Activated CD4-positive, CD25-positive, alpha-beta regulatory T cell (primary cell): ENCODE measurements around the gene BST2.
A peak's percentile ranks its signal among the peaks of the same experiment; 100 is the strongest.
"Not testable (repeated sequence)": the region's sequence is repeated elsewhere in the genome, so short reads cannot be mapped to it uniquely, and the experiment has no call there.

Experiments used
- DNase-seq, 4 experiments: peaks; one replicate each; lab custom pipeline; 2025; lab: John Stamatoyannopoulos, UW

BST2 gene

GRCh38 chr19:17389957-17390664 lies 15.3 kb downstream of the BST2 start:
- DNase-seq, result no peak

GRCh38 chr19:17389288-17389687 lies 16.1 kb downstream of the BST2 start:
- DNase-seq, result no peak

GRCh38 chr19:17385878-17386611 lies 19.4 kb downstream of the BST2 start:
- peak; percentile 16 to 46 (median 42) for DNase-seq

DNA sequence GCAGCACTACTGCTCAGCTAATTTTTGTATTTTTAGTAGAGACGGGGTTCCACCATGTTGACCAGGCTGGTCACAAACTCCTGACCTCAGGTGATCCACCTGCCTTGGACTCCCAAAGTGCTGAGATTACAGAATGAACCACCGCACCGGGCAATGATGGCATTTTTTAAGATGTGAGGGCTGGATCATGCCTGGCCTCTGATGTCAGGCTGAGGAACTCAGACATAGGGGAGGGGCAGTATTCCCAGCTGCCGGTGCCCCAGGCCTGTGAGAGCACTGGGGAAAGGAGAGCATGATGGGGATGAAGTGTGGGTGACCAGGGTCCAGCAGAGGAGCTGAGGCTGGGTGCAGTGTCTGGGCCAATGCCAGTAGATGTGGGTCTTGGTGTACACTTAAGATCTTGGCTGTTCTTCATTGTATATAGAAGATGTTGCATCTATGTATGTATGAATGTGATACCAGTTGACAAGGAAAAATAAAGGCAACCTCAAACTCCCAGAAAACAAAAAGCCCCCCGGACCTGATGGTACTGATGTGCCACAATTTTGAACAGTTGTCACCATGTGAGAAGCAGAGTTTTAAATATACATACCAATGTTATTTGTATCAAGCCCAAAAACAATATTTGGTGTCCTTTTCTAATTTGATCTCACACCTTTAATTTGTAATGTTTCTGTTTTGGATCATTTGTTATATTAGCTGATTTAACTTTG lies 24.8 kb downstream of the BST2 start:
- DNase-seq, result no peak

DNA sequence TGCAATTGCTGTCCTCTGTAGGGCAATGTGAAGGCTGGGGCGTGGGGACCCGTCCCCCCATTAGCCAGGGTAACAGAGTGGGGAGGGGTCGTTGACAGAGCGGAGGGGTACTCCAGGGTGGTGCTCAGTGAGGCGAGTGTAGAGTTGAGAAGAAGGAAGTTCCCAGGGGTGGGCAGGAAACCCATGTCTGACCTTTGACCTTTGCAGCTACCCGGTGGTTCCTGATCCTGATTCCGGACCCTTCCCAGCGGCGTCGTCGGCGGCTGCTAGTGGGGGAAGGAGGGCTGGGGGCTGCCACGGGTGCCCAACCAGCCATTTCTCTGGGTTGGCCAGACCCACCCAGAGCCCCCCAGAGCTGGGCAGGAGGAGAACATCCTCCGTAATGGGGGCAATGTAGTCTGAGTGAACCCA lies 26.2 kb downstream of the BST2 start:
- no peak for DNase-seq

DNA sequence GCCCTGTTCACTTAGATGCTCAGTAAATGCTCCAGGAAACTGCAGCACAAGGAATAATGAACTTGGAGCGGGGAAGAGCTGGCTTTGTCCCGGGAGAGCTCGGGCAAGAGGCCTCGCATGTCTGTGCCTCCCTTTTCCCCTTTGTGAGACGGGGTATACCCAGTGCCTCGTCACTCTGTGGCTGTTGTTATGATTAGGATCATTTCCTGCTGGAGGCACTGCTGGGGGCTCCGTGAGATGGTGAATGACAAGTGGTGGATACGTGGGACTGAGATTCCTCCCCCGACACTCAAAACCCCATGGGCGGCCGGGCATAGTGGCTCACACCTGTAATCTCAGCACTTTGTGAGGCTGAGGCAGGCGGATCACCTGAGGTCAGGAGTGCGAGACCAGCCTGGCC lies 27.2 kb downstream of the BST2 start:
- DNase-seq, result no peak

DNA sequence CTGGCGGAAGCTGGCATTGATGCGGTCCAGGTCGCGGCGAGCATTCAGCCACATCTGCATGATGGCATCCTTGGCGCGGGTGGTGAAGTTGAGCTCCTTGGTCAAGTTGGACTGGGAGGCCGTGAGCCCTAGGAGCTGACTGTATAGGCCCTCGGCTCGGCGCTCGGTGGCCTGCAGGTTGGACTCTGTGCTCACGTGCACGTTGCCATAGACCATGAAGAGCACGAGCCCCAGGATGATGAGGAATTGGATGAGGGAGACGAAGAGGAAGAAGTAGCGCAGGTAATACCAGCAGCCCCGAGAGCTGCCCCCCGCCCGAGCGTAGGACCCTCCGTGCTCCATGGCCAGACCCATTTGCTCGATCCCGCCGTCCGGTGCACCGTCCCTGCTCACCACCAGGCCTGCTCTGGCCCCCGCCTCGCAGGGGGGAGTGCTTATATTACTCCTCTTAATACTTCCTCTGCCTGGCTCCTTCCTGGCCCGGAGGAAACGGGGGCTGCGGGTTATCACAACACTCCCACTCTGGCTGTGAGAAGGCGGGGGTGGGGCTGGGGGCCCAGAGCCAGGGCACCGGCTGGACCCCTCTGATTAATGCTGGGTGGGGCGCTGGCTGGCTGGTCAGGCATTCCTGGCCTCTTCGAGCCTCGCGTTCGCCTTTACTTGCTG lies 28.4 kb downstream of the BST2 start, which contains the start of gene PLVAP:
PLVAP (minus strand) TSS at position 408 of the 666 bp plus-strand sequence; CDS start at position 354, 54 bp downstream.
- no peak for DNase-seq

DNA sequence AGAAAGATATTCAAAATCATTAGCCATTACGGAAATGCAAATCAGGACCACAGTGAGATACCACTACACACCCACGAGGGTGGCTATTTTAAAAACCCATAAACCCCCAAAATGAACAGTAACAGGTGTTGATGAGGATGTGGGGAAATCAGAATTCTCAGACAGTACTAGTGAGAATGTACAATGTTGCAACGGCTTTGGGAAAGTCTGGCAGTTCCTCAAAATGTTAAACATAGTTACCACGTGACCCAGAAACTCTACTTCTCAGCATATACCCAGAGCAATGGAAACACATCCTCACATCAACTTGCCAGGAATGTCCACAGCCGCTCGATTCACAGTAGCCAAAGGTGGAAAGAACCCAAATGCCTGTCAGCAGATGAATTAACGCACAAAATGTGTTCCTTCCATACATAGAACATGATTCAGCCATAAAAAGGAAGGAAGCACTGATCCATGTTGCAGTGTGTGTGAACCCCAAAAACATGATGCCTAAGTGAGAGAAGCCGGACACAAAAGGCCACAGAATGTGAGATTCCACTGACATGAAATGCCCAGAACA lies 35.3 kb downstream of the BST2 start:
- no peak for DNase-seq

- no peak for DNase-seq
Measured at GRCh38 chr19:17365361-17365760, 40.1 kb downstream of the BST2 start.

DNA sequence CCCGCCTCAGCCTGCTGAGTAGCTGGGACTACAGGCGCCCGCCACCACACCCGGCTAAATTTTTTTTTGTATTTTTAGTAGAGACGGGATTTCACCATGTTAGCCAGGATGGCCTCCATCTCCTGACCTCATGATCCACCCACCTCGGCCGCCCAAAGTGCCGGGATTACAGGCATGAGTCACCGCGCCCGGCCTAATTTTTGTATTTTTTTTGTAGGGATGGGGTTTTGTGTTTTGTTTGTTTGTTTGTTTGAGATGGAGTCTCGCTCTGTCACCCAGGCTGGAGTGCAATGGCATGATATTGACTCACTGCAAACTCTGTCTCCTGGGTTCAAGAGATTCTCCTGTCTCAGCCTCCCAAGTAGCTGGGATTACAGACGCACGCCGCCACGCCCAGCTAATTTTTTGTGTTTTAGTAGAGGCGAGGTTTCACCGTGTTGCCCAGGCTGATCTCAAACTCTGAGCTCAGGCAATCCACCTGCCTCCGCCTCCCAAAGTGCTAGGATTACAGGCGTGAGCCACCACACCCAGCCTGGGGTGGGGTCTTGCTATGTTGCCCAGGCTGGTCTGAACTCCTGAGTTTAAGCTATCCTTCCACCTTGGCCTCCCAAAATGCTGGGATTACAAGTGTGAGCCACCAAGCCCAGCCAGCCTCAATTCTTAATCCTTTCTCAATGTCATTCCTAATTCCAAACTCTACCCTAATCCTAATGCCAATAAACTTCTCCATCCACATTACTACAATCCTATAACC lies 41.4 kb downstream of the BST2 start:
- DNase-seq, result not testable (repeated sequence)

DNA sequence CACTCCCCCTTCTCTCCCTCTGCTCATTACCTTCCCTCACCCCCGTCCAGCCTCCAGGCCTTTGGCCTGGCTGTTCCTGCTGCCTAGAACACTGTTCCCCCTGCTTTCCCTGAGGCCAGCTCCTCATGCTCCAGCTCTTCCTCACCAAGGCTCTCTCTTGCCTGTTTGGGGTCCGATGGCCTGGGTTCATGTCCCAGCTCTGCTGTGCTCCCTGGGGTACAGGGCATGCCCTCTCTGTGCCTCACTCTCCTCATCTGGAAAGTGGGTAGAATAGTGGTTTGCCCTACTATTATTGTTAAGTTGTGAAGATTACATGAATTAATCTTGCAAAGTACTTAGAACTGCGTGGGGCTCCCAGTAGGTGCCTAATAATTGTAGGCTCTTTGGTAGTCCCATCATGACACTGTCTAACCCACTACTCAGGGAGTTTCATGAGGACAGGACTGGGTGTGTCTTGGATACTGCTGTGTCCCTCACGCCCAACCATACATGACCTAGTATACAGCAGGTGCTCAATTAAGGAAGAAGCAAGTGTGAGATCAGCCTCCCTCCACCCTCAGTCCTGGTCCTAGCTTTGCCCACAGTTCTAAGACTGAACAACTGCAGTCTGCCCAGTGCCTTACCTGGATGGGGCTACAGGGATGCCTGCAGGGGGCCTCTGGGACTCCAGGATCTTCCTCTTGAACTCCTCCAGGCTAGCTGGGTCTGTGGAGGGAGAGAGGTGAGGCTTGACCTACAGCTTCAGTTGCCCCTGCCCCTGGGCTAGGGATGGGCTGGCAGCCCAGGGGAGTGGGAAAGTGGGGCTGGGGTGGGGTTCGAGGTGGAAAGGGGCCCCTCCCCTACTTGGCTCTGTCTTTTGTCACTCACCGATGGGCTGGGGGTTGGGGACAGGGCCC lies 45.3 kb downstream of the BST2 start:
- DNase-seq, result no peak

- no peak for DNase-seq
Measured at GRCh38 chr19:17358395-17358794, 47.0 kb downstream of the BST2 start.

- no peak for DNase-seq
Measured at GRCh38 chr19:17357724-17358123, 47.7 kb downstream of the BST2 start.

- no peak for DNase-seq
Measured at GRCh38 chr19:17357078-17357666, 48.3 kb downstream of the BST2 start.

DNA sequence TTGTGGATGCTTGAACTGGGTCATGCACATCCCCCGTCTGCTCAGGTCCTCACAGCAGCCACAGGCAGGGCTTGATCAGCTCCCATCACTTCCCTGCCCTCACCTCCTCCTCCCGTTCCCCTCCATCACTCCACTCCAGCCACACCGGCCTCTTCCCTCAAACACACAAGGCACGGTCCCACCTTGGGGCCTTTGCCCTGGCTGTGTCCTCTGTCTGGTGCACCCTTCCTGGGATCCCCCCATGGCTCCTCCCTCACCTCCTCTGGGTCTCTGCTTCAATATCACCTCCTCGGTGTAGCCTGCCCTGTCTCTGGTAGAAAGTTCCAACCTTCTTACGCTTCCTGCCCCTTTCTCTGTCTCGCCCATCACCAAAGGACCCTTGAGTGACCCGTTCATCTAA lies 52.0 kb downstream of the BST2 start:
- DNase-seq, result no peak
